IMR-90 (cell line): Measurements from ENCODE around the gene PLCL1. TPM values are rescaled to one million over a fixed set of nuclear protein-coding genes. Genes with fewer than 3 reads are reported as not detected.

Experiments
- ATAC-seq: fragments of 200-7000 bp; cut with Tn5 transposase; 2 replicates; pipeline ENCODE4 v1.9.1; 2020; ENCODE audit warnings: low read depth, mild to moderate bottlenecking, moderate library complexity
- BruUV-seq: library from RNA; stranded (reverse); fragments of 400-500 nt; replicated peaks from 2 replicates; lab custom pipeline; 2021; lab: Mats Ljungman, UMichigan
- CTCF ChIA-PET: fragments of 300-600 bp; formaldehyde crosslinking; extraction: SDS; loops from one replicate; lab custom pipeline; 2021; ENCODE audit warnings: antibody characterized with exemption; lab: Yijun Ruan, JAX
- POLR2A ChIA-PET: fragments of 300-600 bp; sonication (Branson Sonifier 250); formaldehyde crosslinking; loops from one replicate; lab custom pipeline; 2022; ENCODE audit warnings: antibody characterized with exemption; ENCODE audit not compliant: unreplicated experiment; lab: Charles Lee
- DNase-seq: peaks from one replicate; pipeline ENCODE4 v3.0.0; 2013
- H2AFZ ChIP-seq: replicated peaks from 2 replicates; pipeline ENCODE3; 2013; ENCODE audit warnings: low read length, mild to moderate bottlenecking; ENCODE audit not compliant: poor library complexity
- H2AK5ac ChIP-seq: 2 replicates; pipeline ENCODE4 v1.6.1; 2013; ENCODE audit warnings: low read depth, low read length, inconsistent platforms
- H2AK9ac ChIP-seq: replicated peaks from 2 replicates; pipeline ENCODE3; 2013; ENCODE audit warnings: mild to moderate bottlenecking, low read depth, low read length, moderate library complexity; ENCODE audit not compliant: poor library complexity
- H2BK120ac ChIP-seq: 2 replicates; pipeline ENCODE4 v1.6.1; 2013; ENCODE audit warnings: low read depth, low read length, inconsistent platforms
- H2BK15ac ChIP-seq: 3 replicates; pipeline ENCODE4 v1.6.1; 2013; ENCODE audit warnings: low read depth, low read length, inconsistent platforms
- H2BK20ac ChIP-seq: 2 replicates; pipeline ENCODE4 v1.6.1; 2013; ENCODE audit warnings: low read depth, mild to moderate bottlenecking, inconsistent platforms, low read length, moderate library complexity
- H2BK5ac ChIP-seq: 2 replicates; pipeline ENCODE4 v1.6.1; 2013; ENCODE audit warnings: mild to moderate bottlenecking, low read depth, low read length, inconsistent platforms; ENCODE audit not compliant: poor library complexity, severe bottlenecking
- H3K14ac ChIP-seq: replicated peaks from 2 replicates; pipeline ENCODE4 v1.6.1; 2013; ENCODE audit warnings: low read depth, low read length, inconsistent platforms
- H3K18ac ChIP-seq: 2 replicates; pipeline ENCODE4 v1.6.1; 2013; ENCODE audit warnings: low read depth, low read length, control low read depth
- H3K23ac ChIP-seq: 2 replicates; pipeline ENCODE4 v1.6.1; 2013; ENCODE audit warnings: low read depth, low read length, inconsistent platforms
- H3K27ac ChIP-seq: 2 replicates; pipeline ENCODE4 v1.5.1; 2013; ENCODE audit warnings: mild to moderate bottlenecking, control low read depth, low read length; ENCODE audit not compliant: insufficient read depth
- H3K27me3 ChIP-seq: 2 replicates; pipeline ENCODE4 v1.6.1; 2013; ENCODE audit warnings: low read length; ENCODE audit not compliant: control insufficient read depth, insufficient read depth
- H3K36me3 ChIP-seq: 2 replicates; pipeline ENCODE4 v1.6.1; 2013; ENCODE audit warnings: low read length, mixed read lengths; ENCODE audit not compliant: control insufficient read depth, insufficient read depth
- H3K4ac ChIP-seq: 2 replicates; pipeline ENCODE4 v1.6.1; 2013; ENCODE audit warnings: low read depth, low read length, inconsistent platforms
- H3K4me1 ChIP-seq: 2 replicates; pipeline ENCODE4 v1.6.1; 2013; ENCODE audit warnings: low read length, mixed read lengths; ENCODE audit not compliant: control insufficient read depth, insufficient read depth
- H3K4me2 ChIP-seq: 2 replicates; pipeline ENCODE4 v1.6.1; 2013; ENCODE audit warnings: low read depth, mild to moderate bottlenecking, control low read depth, low read length, moderate library complexity
- H3K4me3 ChIP-seq: 2 replicates; pipeline ENCODE4 v1.5.1; 2013; ENCODE audit warnings: low read depth, mild to moderate bottlenecking, control low read depth, low read length, moderate library complexity; ENCODE audit not compliant: insufficient read depth
- H3K56ac ChIP-seq: 2 replicates; pipeline ENCODE4 v1.6.1; 2013; ENCODE audit warnings: low read length, inconsistent platforms; ENCODE audit not compliant: insufficient read depth; ENCODE audit errors: extremely low read depth
- H3K79me1 ChIP-seq, 2 experiments: 2 replicates each; pipeline ENCODE4 v1.6.1; 2013; ENCODE audit warnings: low read length in 2 of 2, inconsistent platforms in 1 of 2, low read depth in 1 of 2
- H3K9ac ChIP-seq: 2 replicates; pipeline ENCODE4 v1.6.1; 2013; ENCODE audit warnings: low read depth, low read length, control low read depth
- H3K9me1 ChIP-seq: 2 replicates; pipeline ENCODE4 v1.6.1; 2013; ENCODE audit warnings: low read length, inconsistent platforms; ENCODE audit not compliant: insufficient read depth
- H3K9me3 ChIP-seq: 2 replicates; pipeline ENCODE4 v1.6.1; 2013; ENCODE audit warnings: low read length; ENCODE audit not compliant: control insufficient read depth, insufficient read depth
- H4K20me1 ChIP-seq: 2 replicates; pipeline ENCODE4 v1.6.1; 2013; ENCODE audit warnings: low read length, inconsistent platforms; ENCODE audit not compliant: insufficient read depth
- H4K5ac ChIP-seq: 2 replicates; pipeline ENCODE4 v1.6.1; 2013; ENCODE audit warnings: mild to moderate bottlenecking, low read depth, low read length, control low read depth
- H4K8ac ChIP-seq, 2 experiments: 2 replicates each; pipeline ENCODE4 v1.6.1; 2013; ENCODE audit warnings: low read depth in 2 of 2, low read length in 2 of 2, control low read depth in 1 of 2, inconsistent platforms in 1 of 2
- H4K91ac ChIP-seq: 2 replicates; pipeline ENCODE4 v1.6.1; 2013; ENCODE audit warnings: low read depth, low read length, inconsistent platforms; ENCODE audit not compliant: insufficient read depth
- ELK1 ChIP-seq: fragments of 150-350 bp; IDR thresholded peaks from 2 replicates; pipeline ENCODE4 v1.6.1; 2016; ENCODE audit warnings: low read depth, mild to moderate bottlenecking, low read length, moderate library complexity, borderline replicate concordance
- WGBS, 2 experiments: methylation state at CpG; one replicate each; pipeline versions ENCODE4 v1.1.5 to v1.1.7; 2013; ENCODE audit warnings: missing lambda C conversion rate in 2 of 2; ENCODE audit not compliant: insufficient read length in 1 of 2; ENCODE audit errors: extremely low coverage in 2 of 2; 5-methylcytosine and 5-hydroxymethylcytosine counted together
- dilution Hi-C: fragments of 300-500 bp; cut with HindIII; formaldehyde crosslinking; loops from one replicate; pipeline ENCODE4 v1.14.3; 2018; ENCODE audit warnings: low sequenced_read_pairs; ENCODE audit not compliant: unreplicated experiment
- in situ Hi-C: fragments of 300-500 bp; cut with MboI; formaldehyde crosslinking; loops from 3 replicates; pipeline ENCODE4 v1.14.3; 2019; ENCODE audit warnings: low sequenced_read_pairs, inconsistent platforms, mixed read lengths
- intact Hi-C: fragments of 100-400 bp; cut with micrococcal nuclease; formaldehyde crosslinking; loops from 2 replicates; pipeline ENCODE4 v1.10.0; 2022
- polyA plus RNA-seq, 3 experiments: library from polyadenylated mRNA; depleted of rRNA; stranded (reverse); fragments of >200 nt; gene quantifications; 2 replicates each; pipeline ENCODE4 v1.2.3, GENCODE V29; 2012; ENCODE audit warnings: low replicate concordance in 1 of 3
- total RNA-seq: library from RNA; depleted of rRNA; stranded (reverse); fragments of >200 nt; gene quantifications from 2 replicates; pipeline ENCODE4 v1.2.3, GENCODE V29; 2012

PLCL1 gene
- total and polyA plus RNA-seq, 2 of the 4 experiments (the other 2 are of a cell fraction): 0.14 to 0.18 TPM

- Histone ChIP-seq H3K27ac (no peak overlapping the region), H3K9me1 (peaks cover 4% of the 10 kb centered on the region; the same call in 1 of the 2 replicates), H2BK20ac (no peak overlapping the region), H3K56ac (no peak overlapping the region), H2AK5ac (no peak overlapping the region), H2BK15ac (no peak overlapping the region), H3K36me3 (no peaks in the 10 kb centered on the region), H4K8ac (no peak overlapping the region), H3K23ac (no peak overlapping the region; the same call in 1 of the 2 replicates), H3K4me1 (no peaks in the 10 kb centered on the region), H4K20me1 (no peaks in the 10 kb centered on the region), H3K27me3 (peaks cover 19% of the 10 kb centered on the region), H2AK9ac (no peak overlapping the region), H3K4me2 (no peak overlapping the region), H2BK5ac (no peak overlapping the region), H4K5ac (no peak overlapping the region), H3K4ac (no peak overlapping the region), H3K4me3 (no peak overlapping the region), H3K14ac (no peak overlapping the region), H2AFZ (no peak overlapping the region), H3K9ac (no peak overlapping the region), H3K9me3 (no peaks in the 10 kb centered on the region), H3K18ac (no peak overlapping the region), H3K79me1 (no peaks in the 10 kb centered on the region), H2BK120ac (no peak overlapping the region), H4K91ac (no peak overlapping the region)
- ChIA-PET POLR2A (no interaction called here), CTCF (interaction anchor here (1.0 kb wide), 1 partner anchor 12 kb away, joined by 3 read pairs; no protein-coding TSS in a partner anchor)
- in situ Hi-C loops: loop anchor here (10.0 kb wide), 1 partner anchor 246 kb away; no protein-coding TSS in a partner anchor
- dilution Hi-C loops: no loop called here
- no peak for TF ChIP-seq ELK1
- intact Hi-C loops: no loop called here
- ATAC-seq (no peak), DNase-seq (no peak)
- no TSS peak for BruUV-seq
- WGBS, 2 experiments: no CpG with 5 or more reads among the region's 5 CpGs
Measured at GRCh38 chr2:197809064-197809463, 4.7 kb downstream of the PLCL1 start.
